Nephron (organoid): ENCODE results near the gene KRTAP5-4.

Experiments used
- H3K27ac Mint-ChIP-seq, 3 experiments: 2 replicates each; pipeline ENCODE4 v1.8.0; 2020; ENCODE audit warnings: mixed read lengths in 3 of 3, mild to moderate bottlenecking in 2 of 3, moderate library complexity in 1 of 3
- H3K27me3 Mint-ChIP-seq: 2 replicates; pipeline ENCODE4 v1.8.0; 2021; ENCODE audit warnings: low read depth, mild to moderate bottlenecking, moderate library complexity, mixed read lengths
- H3K36me3 Mint-ChIP-seq: 2 replicates; pipeline ENCODE4 v1.8.0; 2020; ENCODE audit warnings: low read depth, mixed read lengths
- H3K4me1 Mint-ChIP-seq: 2 replicates; pipeline ENCODE4 v1.8.0; 2020; ENCODE audit warnings: mixed read lengths
- H3K4me3 Mint-ChIP-seq, 3 experiments: 2 replicates each; pipeline ENCODE4 v1.8.0; 2020; ENCODE audit warnings: mild to moderate bottlenecking in 3 of 3, mixed read lengths in 3 of 3, moderate library complexity in 2 of 3
- H3K9me3 Mint-ChIP-seq: 2 replicates; pipeline ENCODE4 v1.8.0; 2020; ENCODE audit warnings: mixed read lengths
- CTCF ChIP-seq, 3 experiments: fragments of 200-600 bp; sonication (generic); IDR thresholded peaks; one replicate each; pipeline ENCODE4 v1.5.0; 2021; ENCODE audit warnings: antibody characterized with exemption in 3 of 3; ENCODE audit not compliant: unreplicated experiment in 3 of 3

The KRTAP5-4 gene

GRCh38 chr11:1574238-1574932 lies 47.6 kb downstream of the KRTAP5-4 start:
- Mint-ChIP-seq H3K27ac (no peak overlapping the region), H3K9me3 (peaks cover 8% of the 10 kb centered on the region), H3K36me3 (no peaks in the 10 kb centered on the region), H3K27me3 (peaks cover 62% of the 10 kb centered on the region), H3K4me1 (no peaks in the 10 kb centered on the region), H3K4me3 (peak overlapping the region; percentile 56 to 63 (median 58))
- TF ChIP-seq CTCF (IDR thresholded peaks at IDR 0.05; ENCODE audit: unreplicated experiment in 3 of 3) = peak; percentile 69 to 92 (median 84)

GRCh38 chr11:1573903-1574237 lies 48.1 kb downstream of the KRTAP5-4 start:
- Mint-ChIP-seq H3K4me3 (peak overlapping the region; percentile 39 to 58 (median 56)), H3K27ac (no peak overlapping the region), H3K9me3 (peaks cover 7% of the 10 kb centered on the region), H3K36me3 (no peaks in the 10 kb centered on the region), H3K27me3 (peaks cover 66% of the 10 kb centered on the region), H3K4me1 (no peaks in the 10 kb centered on the region)
- no peak for TF ChIP-seq CTCF (IDR thresholded peaks at IDR 0.05; ENCODE audit: unreplicated experiment in 3 of 3)

GRCh38 chr11:1573077-1573902 lies 48.6 kb downstream of the KRTAP5-4 start:
- H3K4me3 Mint-ChIP-seq = peak overlapping the region; percentile 39 to 58 (median 56)
- H3K27ac Mint-ChIP-seq = no peak overlapping the region
- no peaks in the 10 kb centered on the region for H3K4me1 Mint-ChIP-seq
- peaks cover 66% of the 10 kb centered on the region for H3K27me3 Mint-ChIP-seq
- no peak for TF ChIP-seq CTCF (IDR thresholded peaks at IDR 0.05; ENCODE audit: unreplicated experiment in 3 of 3)
- peaks cover 3% of the 10 kb centered on the region for H3K9me3 Mint-ChIP-seq
- H3K36me3 Mint-ChIP-seq = no peaks in the 10 kb centered on the region

GRCh38 chr11:1572197-1573076 lies 49.5 kb downstream of the KRTAP5-4 start, which contains the start of gene DUSP8:
DUSP8 (minus strand) TSS chr11:1572271; CDS start chr11:1565826, 6,445 bp downstream.
- H3K4me3 Mint-ChIP-seq = peak within 1 kb of the TSS in 2 of 3 experiments; percentile 23 to 56

GRCh38 chr11:1571760-1572196 lies 50.2 kb downstream of the KRTAP5-4 start:
- H3K27ac Mint-ChIP-seq = no peak overlapping the region
- H3K36me3 Mint-ChIP-seq = no peaks in the 10 kb centered on the region
- H3K27me3 Mint-ChIP-seq = peaks cover 66% of the 10 kb centered on the region
- no peak for TF ChIP-seq CTCF (IDR thresholded peaks at IDR 0.05; ENCODE audit: unreplicated experiment in 3 of 3)
- H3K4me3 Mint-ChIP-seq = no peak overlapping the region
- no peaks in the 10 kb centered on the region for H3K9me3 Mint-ChIP-seq
- H3K4me1 Mint-ChIP-seq = no peaks in the 10 kb centered on the region

More at GRCh38 chr11:1572197-1573076, 49.5 kb downstream of the KRTAP5-4 start, which contains the start of gene DUSP8:
- Mint-ChIP-seq H3K36me3 (no peaks in the 10 kb centered on the region), H3K27ac (no peak within 1 kb of the TSS), H3K4me1 (no peaks in the 10 kb centered on the region), H3K27me3 (peaks cover 65% of the 10 kb centered on the region), H3K9me3 (no peaks in the 10 kb centered on the region)
- TF ChIP-seq CTCF (IDR thresholded peaks at IDR 0.05; ENCODE audit: unreplicated experiment in 3 of 3) = no peak
